Ovary (tissue), 3 donors: ENCODE measurements around the gene LRRC49.

Experiments used
- CTCF ChIP-seq, 3 donors: fragments of 450-650 bp in 2 of 3; fragments of 200-600 bp in 1 of 3; IDR thresholded peaks; one replicate each; pipeline versions ENCODE4 v1.5.1 to v1.8.0; 2016 to 2022; ENCODE audit warnings: antibody characterized with exemption in 3 of 3, mild to moderate bottlenecking in 1 of 3
- EP300 ChIP-seq: sonication (generic); formaldehyde crosslinking; IDR thresholded peaks from one replicate; pipeline ENCODE4 v1.6.1; 2017; ENCODE audit warnings: antibody characterized with exemption
- POLR2A ChIP-seq: fragments of 450-650 bp; IDR thresholded peaks from one replicate; pipeline ENCODE4 v1.6.1; 2017; ENCODE audit warnings: antibody characterized with exemption, mild to moderate bottlenecking, moderate library complexity
- donor health status: DM: no; HTN: no; CAD: no.

GRCh38 chr15:71054286-71054952 is 161.8 kb downstream of the LRRC49 start:
- TF ChIP-seq EP300: no peak
- TF ChIP-seq CTCF (IDR thresholded peaks at IDR 0.05): no peak
- TF ChIP-seq POLR2A: no peak
